ENCODE data around the gene NGEF.

The NGEF gene

GRCh38 chr2:233041722-233042323 is 28.8 kb upstream of the NGEF start:
- no peak for DNase-seq (ENCODE audit: low read depth)
- H3K4me3 ChIP-seq (ENCODE audit: low read length) = no peak overlapping the region
- no peak for TF ChIP-seq CTCF (conservative IDR thresholded peaks at IDR 0.05; ENCODE audit: low read depth, low read length)

DNA sequence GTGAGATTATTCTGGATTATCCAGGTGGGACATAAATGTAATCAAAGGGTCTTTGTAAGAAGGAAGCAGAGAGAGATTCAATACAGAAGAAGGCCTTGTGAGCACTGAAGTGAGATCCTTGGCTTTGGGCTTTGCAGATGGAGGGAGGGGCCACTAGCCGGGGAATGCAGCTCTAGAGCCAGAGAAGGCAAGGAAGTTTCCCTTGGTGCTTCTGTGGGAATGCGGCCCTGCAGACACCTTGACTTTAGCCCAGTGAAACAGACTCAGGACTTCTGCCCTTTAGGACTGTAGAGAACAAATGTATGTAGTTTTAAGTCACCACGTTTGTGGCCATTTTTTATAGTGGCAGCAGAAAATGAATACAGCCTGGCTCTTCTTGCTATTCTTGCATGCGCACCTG is 27.5 kb upstream of the NGEF start:
- TF ChIP-seq CTCF (conservative IDR thresholded peaks at IDR 0.05; ENCODE audit: low read depth, low read length) = no peak

DNA sequence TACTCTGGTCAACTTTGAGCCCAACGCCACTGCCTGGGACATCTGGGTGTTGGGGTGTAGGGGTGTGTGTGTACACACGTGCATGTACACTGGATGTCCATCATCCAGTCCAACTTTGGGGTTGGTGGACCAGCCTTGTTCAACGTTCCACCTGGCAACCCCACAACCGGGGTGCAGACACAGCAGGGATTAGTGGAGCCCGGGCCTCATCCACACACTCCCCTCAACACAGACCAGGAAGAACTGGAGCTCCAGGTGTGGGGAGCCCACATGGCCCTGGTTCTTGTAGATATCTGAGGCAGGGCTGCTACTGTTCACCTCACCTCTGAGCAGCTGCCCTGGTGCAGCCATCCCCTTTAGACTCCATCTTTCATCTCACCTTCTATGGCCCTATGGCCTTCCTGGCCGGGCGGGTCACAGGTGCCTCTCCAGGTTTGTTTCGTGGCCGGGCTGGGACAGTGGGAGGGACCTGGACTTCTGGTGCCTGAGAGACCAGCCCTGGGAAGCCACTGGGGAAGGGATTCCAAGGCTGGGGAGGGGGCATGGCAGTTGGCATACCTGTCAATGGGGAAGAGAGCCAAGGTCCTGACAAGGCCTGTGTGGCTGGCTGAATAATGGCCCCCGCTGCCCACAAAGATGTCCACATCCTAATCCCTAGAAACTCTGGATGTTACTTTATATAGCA is 26.9 kb upstream of the NGEF start:
- no peak overlapping the region for H3K4me3 ChIP-seq (ENCODE audit: low read length)
- no peak for DNase-seq (ENCODE audit: low read depth)
- TF ChIP-seq CTCF (conservative IDR thresholded peaks at IDR 0.05; ENCODE audit: low read depth, low read length) = no peak

More for the DNA sequence above, 27.5 kb upstream of the NGEF start:
- H3K4me3 ChIP-seq (ENCODE audit: low read length) = no peak overlapping the region
- DNase-seq (ENCODE audit: low read depth) = no peak

- no peak for DNase-seq (ENCODE audit: low read depth)
- H3K4me3 ChIP-seq (ENCODE audit: low read length) = no peak overlapping the region
- no peak for TF ChIP-seq CTCF (conservative IDR thresholded peaks at IDR 0.05; ENCODE audit: low read depth, low read length)
Observed at GRCh38 chr2:233039212-233039845, 26.3 kb upstream of the NGEF start.

DNA sequence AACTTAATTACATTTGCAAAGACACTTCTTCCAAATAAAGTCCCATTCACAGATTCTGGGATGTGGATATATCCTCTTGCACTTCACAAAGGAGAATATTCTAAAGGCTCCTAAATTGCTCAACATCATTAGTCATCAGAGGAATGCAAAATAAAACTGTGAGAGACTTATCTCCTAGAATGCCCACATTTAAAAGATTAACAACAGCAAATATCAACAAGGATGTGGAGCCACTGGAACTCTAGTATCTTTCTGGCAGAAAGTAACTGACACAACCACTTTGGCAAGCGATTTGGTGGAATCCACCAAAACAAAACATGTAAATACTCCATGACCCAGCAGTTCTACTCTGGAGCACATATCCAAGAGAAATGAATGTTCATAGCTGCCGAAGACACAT is 24.0 kb upstream of the NGEF start:
- DNase-seq (ENCODE audit: low read depth) = no peak
- TF ChIP-seq CTCF (conservative IDR thresholded peaks at IDR 0.05; ENCODE audit: low read depth, low read length) = no peak
- H3K4me3 ChIP-seq (ENCODE audit: low read length) = no peak overlapping the region

- DNase-seq (ENCODE audit: low read depth) = no peak
- H3K4me3 ChIP-seq (ENCODE audit: low read length) = no peak overlapping the region
- no peak for TF ChIP-seq CTCF (conservative IDR thresholded peaks at IDR 0.05; ENCODE audit: low read depth, low read length)
Observed at GRCh38 chr2:233036162-233036838, 23.2 kb upstream of the NGEF start.
